HEK293T (cell line): ENCODE results near the gene AGBL1.

Experiments
- CTCF ChIA-PET: fragments of 350-600 bp; formaldehyde crosslinking; extraction: SDS; loops from one replicate; lab custom pipeline; 2021; ENCODE audit warnings: antibody characterized with exemption, inconsistent platforms; lab: Yijun Ruan, JAX
- POLR2A ChIA-PET: fragments of 350-600 bp; formaldehyde crosslinking; extraction: SDS; loops from one replicate; lab custom pipeline; 2020; ENCODE audit warnings: antibody characterized with exemption, inconsistent platforms; lab: Yijun Ruan, JAX
- DNase-seq: peaks from one replicate; pipeline ENCODE4 v3.0.0; 2012; ENCODE audit warnings: mixed read lengths; ENCODE audit errors: extremely low spot score
- ARNT ChIP-seq: fragments of 450-650 bp; IDR thresholded peaks from 2 replicates; pipeline ENCODE4 v1.6.1; 2017; ENCODE audit warnings: mild to moderate bottlenecking
- BHLHE40 ChIP-seq: fragments of 450-650 bp; IDR thresholded peaks from 2 replicates; pipeline ENCODE4 v1.6.1; 2016; ENCODE audit warnings: mild to moderate bottlenecking, moderate library complexity, borderline replicate concordance
- CTBP1 ChIP-seq: fragments of 450-650 bp; IDR thresholded peaks from 2 replicates; pipeline ENCODE4 v1.6.1; 2016; ENCODE audit warnings: borderline replicate concordance
- ELF4 ChIP-seq: fragments of 450-650 bp; IDR thresholded peaks from 2 replicates; pipeline ENCODE4 v1.6.1; 2017; ENCODE audit warnings: antibody characterized with exemption
- FOXA1 ChIP-seq: fragments of 450-650 bp; IDR thresholded peaks from 2 replicates; pipeline ENCODE4 v1.6.1; 2016; ENCODE audit warnings: mild to moderate bottlenecking
- FOXK2 ChIP-seq: fragments of 450-650 bp; IDR thresholded peaks from 2 replicates; pipeline ENCODE4 v1.6.1; 2016; ENCODE audit warnings: mild to moderate bottlenecking
- FOXM1 ChIP-seq: fragments of 450-650 bp; IDR thresholded peaks from 2 replicates; pipeline ENCODE4 v1.6.1; 2017; ENCODE audit warnings: mild to moderate bottlenecking, borderline replicate concordance
- HDGF ChIP-seq: fragments of 450-650 bp; IDR thresholded peaks from 2 replicates; pipeline ENCODE4 v1.6.1; 2017; ENCODE audit warnings: antibody characterized with exemption, borderline replicate concordance
- L3MBTL2 ChIP-seq: fragments of 450-650 bp; conservative IDR thresholded peaks from 2 replicates; pipeline ENCODE4 v1.6.1; 2016; ENCODE audit warnings: mild to moderate bottlenecking
- LEF1 ChIP-seq: fragments of 450-650 bp; IDR thresholded peaks from 2 replicates; pipeline ENCODE4 v1.6.1; 2017; ENCODE audit warnings: mild to moderate bottlenecking, borderline replicate concordance
- NFRKB ChIP-seq: fragments of 450-650 bp; IDR thresholded peaks from 2 replicates; pipeline ENCODE4 v1.6.1; 2016; ENCODE audit warnings: mild to moderate bottlenecking, moderate library complexity
- PKNOX1 ChIP-seq: fragments of 450-650 bp; IDR thresholded peaks from 2 replicates; pipeline ENCODE4 v1.6.1; 2016
- SP1 ChIP-seq: fragments of 450-650 bp; IDR thresholded peaks from 2 replicates; pipeline ENCODE4 v1.6.1; 2017
- SUZ12 ChIP-seq: fragments of 450-650 bp; IDR thresholded peaks from 2 replicates; pipeline ENCODE4 v1.6.1; 2016; ENCODE audit warnings: mild to moderate bottlenecking
- TARDBP ChIP-seq: fragments of 450-650 bp; IDR thresholded peaks from 2 replicates; pipeline ENCODE4 v1.6.1; 2016
- ZNF384 ChIP-seq: fragments of 450-650 bp; IDR thresholded peaks from 2 replicates; pipeline ENCODE4 v1.6.1; 2016

AGBL1 gene

GRCh38 chr15:86164232-86164898 is 84.7 kb downstream of the AGBL1 start:
- DNase-seq = no peak
- ChIA-PET CTCF (no interaction called here), POLR2A (interaction anchor here (1.0 to 1.7 kb wide), 6 partner anchors 29 to 391 kb away, joined by 3 to 5 read pairs (median 3); no protein-coding TSS in a partner anchor)
- TF ChIP-seq L3MBTL2 (no peak), NFRKB (no peak), SP1 (no peak), PKNOX1 (no peak), TARDBP (no peak)

- no peak for DNase-seq
- POLR2A ChIA-PET = interaction anchor here (0.6 to 1.8 kb wide), 12 partner anchors 30 to 670 kb away, joined by 3 to 10 read pairs (median 3); no protein-coding TSS in a partner anchor
- TF ChIP-seq ARNT (no peak), SP1 (no peak), LEF1 (no peak), PKNOX1 (no peak), FOXM1 (no peak), NFRKB (no peak), ZNF384 (no peak), CTBP1 (no peak), FOXA1 (no peak), HDGF (no peak), BHLHE40 (no peak), ELF4 (no peak), L3MBTL2 (no peak), FOXK2 (no peak), SUZ12 (no peak), TARDBP (no peak)
- CTCF ChIA-PET = no interaction called here
Observed at GRCh38 chr15:86165265-86166211, 85.9 kb downstream of the AGBL1 start.

- POLR2A ChIA-PET = no interaction called here
Observed at GRCh38 chr15:86167841-86168240, 88.2 kb downstream of the AGBL1 start.

GRCh38 chr15:86178845-86179244 is 99.2 kb downstream of the AGBL1 start:
- no peak for DNase-seq
- ChIA-PET POLR2A (no interaction called here), CTCF (no interaction called here)
- TF ChIP-seq FOXK2 = no peak
- TF ChIP-seq FOXA1 = no peak
- no peak for TF ChIP-seq ELF4
- TF ChIP-seq FOXM1 = no peak
- no peak for TF ChIP-seq TARDBP
- TF ChIP-seq ARNT = no peak
- no peak for TF ChIP-seq SUZ12
- TF ChIP-seq HDGF = no peak
- no peak for TF ChIP-seq CTBP1
- TF ChIP-seq ZNF384 = no peak
- TF ChIP-seq SP1 = no peak
- TF ChIP-seq PKNOX1 = no peak
- TF ChIP-seq LEF1 = no peak
- TF ChIP-seq NFRKB = no peak
- no peak for TF ChIP-seq L3MBTL2
- no peak for TF ChIP-seq BHLHE40

More at GRCh38 chr15:86167841-86168240, 88.2 kb downstream of the AGBL1 start:
- no peak for DNase-seq
- no peak for TF ChIP-seq L3MBTL2
- TF ChIP-seq LEF1 = no peak
- TF ChIP-seq SP1 = no peak
- TF ChIP-seq NFRKB = no peak
- TF ChIP-seq BHLHE40 = no peak
- no peak for TF ChIP-seq FOXK2
- no peak for TF ChIP-seq FOXA1
- no peak for TF ChIP-seq CTBP1
- no peak for TF ChIP-seq ELF4
- no peak for TF ChIP-seq TARDBP
- no peak for TF ChIP-seq HDGF
- TF ChIP-seq ARNT = no peak
- TF ChIP-seq FOXM1 = no peak
- no peak for TF ChIP-seq ZNF384
- TF ChIP-seq SUZ12 = no peak
- no peak for TF ChIP-seq PKNOX1
- CTCF ChIA-PET = no interaction called here
